Ishikawa (cell line): Measurements from ENCODE around the gene EIF2B2.
A peak's percentile ranks its signal among the peaks of the same experiment; 100 is the strongest.

Source experiments
- CEBPB ChIP-seq: IDR thresholded peaks from 2 replicates; pipeline ENCODE4 v1.6.1; 2012
- CREB1 ChIP-seq: IDR thresholded peaks from 2 replicates; pipeline ENCODE4 v1.6.1; 2012; ENCODE audit warnings: low read depth
- EGR1 ChIP-seq: IDR thresholded peaks from 2 replicates; pipeline ENCODE4 v1.6.1; 2012
- EP300 ChIP-seq: IDR thresholded peaks from 2 replicates; pipeline ENCODE4 v1.6.1; 2012; ENCODE audit warnings: borderline replicate concordance
- FOXM1 ChIP-seq: IDR thresholded peaks from 2 replicates; pipeline ENCODE4 v1.6.1; 2012; ENCODE audit warnings: low read depth, borderline replicate concordance
- MAX ChIP-seq: IDR thresholded peaks from 2 replicates; pipeline ENCODE4 v1.6.1; 2012
- NFIC ChIP-seq: IDR thresholded peaks from 2 replicates; pipeline ENCODE4 v1.6.1; 2012
- RAD21 ChIP-seq: IDR thresholded peaks from 2 replicates; pipeline ENCODE4 v1.6.1; 2012; ENCODE audit warnings: low read depth
- REST ChIP-seq: IDR thresholded peaks from 2 replicates; pipeline ENCODE4 v1.6.1; 2012; ENCODE audit warnings: low read depth, mild to moderate bottlenecking
- TAF1 ChIP-seq: IDR thresholded peaks from 2 replicates; pipeline ENCODE4 v1.6.1; 2012; ENCODE audit warnings: low read depth, mild to moderate bottlenecking
- TCF12 ChIP-seq: IDR thresholded peaks from 2 replicates; pipeline ENCODE4 v1.6.1; 2012; ENCODE audit warnings: low read depth
- TEAD4 ChIP-seq: IDR thresholded peaks from 2 replicates; pipeline ENCODE4 v1.6.1; 2012
- USF1 ChIP-seq: IDR thresholded peaks from 2 replicates; pipeline ENCODE4 v1.6.1; 2012
- YY1 ChIP-seq: IDR thresholded peaks from 2 replicates; pipeline ENCODE4 v1.6.1; 2012; ENCODE audit warnings: low read depth
- ZBTB7A ChIP-seq: IDR thresholded peaks from 2 replicates; pipeline ENCODE4 v1.6.1; 2012; ENCODE audit warnings: low read depth

The EIF2B2 gene

GRCh38 chr14:75002392-75003249 is at the start of gene EIF2B2:
Gene EIF2B2, plus strand, starts transcription at chr14:75002921. Its CDS starts 70 bp downstream, at chr14:75002991.
- TF ChIP-seq REST, result no peak
- TF ChIP-seq EP300, result no peak
- TF ChIP-seq CEBPB, result no peak
- TF ChIP-seq USF1, result peak; percentile 65
- TF ChIP-seq TEAD4, result peak; percentile 45
- TF ChIP-seq CREB1, result no peak
- TF ChIP-seq TAF1, result peak; percentile 79
- TF ChIP-seq FOXM1, result peak; percentile 25; the same call in 1 of the 2 replicates
- TF ChIP-seq EGR1, result peak; percentile 64
- TF ChIP-seq NFIC, result no peak; the same call in 1 of the 2 replicates
- no peak for TF ChIP-seq ZBTB7A
- no peak for TF ChIP-seq TCF12
- TF ChIP-seq MAX, result peak; percentile 81
- no peak; the same call in 1 of the 2 replicates for TF ChIP-seq RAD21
- no peak for TF ChIP-seq YY1

GRCh38 chr14:74953686-74954085 is 49.0 kb upstream of the EIF2B2 start:
- TF ChIP-seq TAF1 (no peak), CEBPB (no peak), CREB1 (no peak), FOXM1 (no peak), USF1 (no peak), RAD21 (no peak), ZBTB7A (no peak), MAX (no peak), TEAD4 (no peak), EGR1 (no peak), REST (no peak), YY1 (no peak), NFIC (no peak), TCF12 (no peak), EP300 (no peak)

- TF ChIP-seq NFIC (peak; percentile 98), REST (no peak), TCF12 (peak; percentile 64; the same call in 1 of the 2 replicates), TEAD4 (no peak), TAF1 (no peak), YY1 (peak; percentile 46; the same call in 1 of the 2 replicates), ZBTB7A (peak; percentile 90), CREB1 (no peak), CEBPB (no peak), MAX (no peak; the same call in 1 of the 2 replicates), RAD21 (no peak), EP300 (peak; percentile 42; the same call in 1 of the 2 replicates), EGR1 (no peak), USF1 (peak; percentile 46), FOXM1 (no peak)
Observed at GRCh38 chr14:74954232-74954946, 48.3 kb upstream of the EIF2B2 start.
